Kidney epithelial cell (primary cell): ENCODE data around the gene BPIFA1. TPM values are rescaled to one million over a fixed set of nuclear protein-coding genes. Genes with fewer than 3 reads are reported as not detected.

Experiments used
- DNase-seq: peaks from one replicate; pipeline ENCODE4 v3.0.0-alpha.2; 2010; ENCODE audit warnings: low read depth
- H3K27me3 ChIP-seq: 2 replicates; pipeline ENCODE4 v1.6.0; 2011; ENCODE audit warnings: low read length; ENCODE audit not compliant: control insufficient read depth, insufficient read depth
- H3K36me3 ChIP-seq: 2 replicates; pipeline ENCODE4 v1.5.1; 2011; ENCODE audit warnings: low read length; ENCODE audit not compliant: control insufficient read depth, insufficient read depth
- H3K4me3 ChIP-seq: 2 replicates; pipeline ENCODE4 v1.5.1; 2011; ENCODE audit warnings: low read depth, mild to moderate bottlenecking, control low read depth, low read length
- total RNA-seq: library from RNA; depleted of rRNA; stranded (reverse); fragments of >200 nt; gene quantifications from 2 replicates; pipeline ENCODE4 v1.2.3, GENCODE V29; 2015
- TF ChIP-seq, protein P1 (sequence below): IDR thresholded peaks from 2 replicates; pipeline ENCODE4 v1.5.1; 2011; ENCODE audit warnings: mild to moderate bottlenecking, moderate library complexity, low read length, control low read depth, inconsistent platforms; ENCODE audit not compliant: insufficient read depth, poor library complexity, severe bottlenecking

BPIFA1 gene
- total RNA-seq, 1 donor from 2014 or later: not detected

GRCh38 chr20:33250666-33251065 lies 14.9 kb downstream of the BPIFA1 start:
- Histone ChIP-seq H3K4me3 (no peak overlapping the region), H3K36me3 (no peaks in the 10 kb centered on the region), H3K27me3 (no peaks in the 10 kb centered on the region)
- TF ChIP-seq, protein P1, sequence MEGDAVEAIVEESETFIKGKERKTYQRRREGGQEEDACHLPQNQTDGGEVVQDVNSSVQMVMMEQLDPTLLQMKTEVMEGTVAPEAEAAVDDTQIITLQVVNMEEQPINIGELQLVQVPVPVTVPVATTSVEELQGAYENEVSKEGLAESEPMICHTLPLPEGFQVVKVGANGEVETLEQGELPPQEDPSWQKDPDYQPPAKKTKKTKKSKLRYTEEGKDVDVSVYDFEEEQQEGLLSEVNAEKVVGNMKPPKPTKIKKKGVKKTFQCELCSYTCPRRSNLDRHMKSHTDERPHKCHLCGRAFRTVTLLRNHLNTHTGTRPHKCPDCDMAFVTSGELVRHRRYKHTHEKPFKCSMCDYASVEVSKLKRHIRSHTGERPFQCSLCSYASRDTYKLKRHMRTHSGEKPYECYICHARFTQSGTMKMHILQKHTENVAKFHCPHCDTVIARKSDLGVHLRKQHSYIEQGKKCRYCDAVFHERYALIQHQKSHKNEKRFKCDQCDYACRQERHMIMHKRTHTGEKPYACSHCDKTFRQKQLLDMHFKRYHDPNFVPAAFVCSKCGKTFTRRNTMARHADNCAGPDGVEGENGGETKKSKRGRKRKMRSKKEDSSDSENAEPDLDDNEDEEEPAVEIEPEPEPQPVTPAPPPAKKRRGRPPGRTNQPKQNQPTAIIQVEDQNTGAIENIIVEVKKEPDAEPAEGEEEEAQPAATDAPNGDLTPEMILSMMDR: no peak
- DNase-seq: no peak

DNA sequence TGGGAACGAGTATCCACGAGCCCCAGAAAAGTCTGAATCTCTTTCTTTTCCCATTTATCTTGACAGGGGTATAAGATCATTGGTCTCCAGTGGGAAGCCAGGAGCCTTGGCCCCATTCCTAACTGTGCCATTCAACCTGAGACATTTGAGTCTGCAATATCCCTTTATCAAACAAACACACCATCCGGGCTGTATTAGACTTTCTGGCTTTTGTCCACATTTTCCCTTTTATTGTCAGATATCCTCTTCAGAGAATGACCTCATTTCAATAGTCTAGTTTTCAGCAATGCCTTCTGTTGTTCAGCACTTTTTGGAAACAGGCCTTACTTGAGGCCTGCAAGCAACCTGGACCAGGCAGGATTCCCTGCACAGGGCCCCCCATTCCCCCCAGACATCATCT lies 15.7 kb downstream of the BPIFA1 start:
- Histone ChIP-seq H3K36me3 (no peaks in the 10 kb centered on the region), H3K27me3 (no peaks in the 10 kb centered on the region), H3K4me3 (no peak overlapping the region)
- TF ChIP-seq, protein P1: no peak
- DNase-seq: no peak

DNA sequence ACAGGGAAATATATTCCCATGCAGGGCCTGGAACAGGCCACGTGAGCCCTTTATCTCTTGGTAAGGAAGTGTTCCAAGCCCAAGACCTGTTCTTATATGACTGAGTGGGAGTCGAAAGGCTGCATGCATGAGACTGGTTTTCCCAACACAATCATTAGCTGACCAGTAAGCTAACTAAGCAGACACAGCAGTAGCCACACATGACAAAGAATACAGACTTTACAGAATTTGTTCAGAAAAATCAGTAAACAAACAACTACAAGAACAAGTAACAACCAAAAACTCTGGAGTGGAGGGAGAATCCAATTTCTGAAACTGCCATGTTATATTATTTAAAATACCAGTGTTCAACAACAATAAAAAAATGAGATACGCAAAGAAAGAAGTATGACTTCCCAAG lies 16.7 kb downstream of the BPIFA1 start:
- no peak for DNase-seq
- Histone ChIP-seq H3K36me3 (no peaks in the 10 kb centered on the region), H3K27me3 (no peaks in the 10 kb centered on the region), H3K4me3 (no peak overlapping the region)
- TF ChIP-seq, protein P1: no peak

GRCh38 chr20:33255005-33255404 lies 19.2 kb downstream of the BPIFA1 start:
- TF ChIP-seq, protein P1: no peak
- no peak for DNase-seq
- Histone ChIP-seq H3K4me3 (no peak overlapping the region), H3K27me3 (no peaks in the 10 kb centered on the region), H3K36me3 (no peaks in the 10 kb centered on the region)

DNA sequence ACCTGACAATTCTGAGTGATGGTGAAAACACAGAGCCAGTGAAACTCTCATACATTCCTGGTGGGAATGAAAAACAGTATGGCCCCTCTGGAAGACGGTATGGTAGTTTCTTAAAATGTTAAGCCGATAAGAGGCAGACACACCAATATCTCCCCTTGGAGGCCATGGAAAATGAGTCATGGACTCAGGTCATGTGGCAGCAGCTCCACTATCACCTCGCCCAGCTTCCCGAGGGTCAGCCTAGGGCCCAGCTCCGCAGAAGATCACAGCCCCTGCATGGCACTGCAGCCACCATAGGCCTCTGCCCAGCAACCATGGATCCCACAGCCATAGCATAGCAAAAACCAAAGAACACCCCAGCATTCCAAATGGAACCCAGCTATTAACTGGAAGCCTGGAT lies 21.4 kb downstream of the BPIFA1 start:
- TF ChIP-seq, protein P1: no peak
- Histone ChIP-seq H3K36me3 (no peaks in the 10 kb centered on the region), H3K4me3 (no peak overlapping the region), H3K27me3 (no peaks in the 10 kb centered on the region)
- no peak for DNase-seq

DNA sequence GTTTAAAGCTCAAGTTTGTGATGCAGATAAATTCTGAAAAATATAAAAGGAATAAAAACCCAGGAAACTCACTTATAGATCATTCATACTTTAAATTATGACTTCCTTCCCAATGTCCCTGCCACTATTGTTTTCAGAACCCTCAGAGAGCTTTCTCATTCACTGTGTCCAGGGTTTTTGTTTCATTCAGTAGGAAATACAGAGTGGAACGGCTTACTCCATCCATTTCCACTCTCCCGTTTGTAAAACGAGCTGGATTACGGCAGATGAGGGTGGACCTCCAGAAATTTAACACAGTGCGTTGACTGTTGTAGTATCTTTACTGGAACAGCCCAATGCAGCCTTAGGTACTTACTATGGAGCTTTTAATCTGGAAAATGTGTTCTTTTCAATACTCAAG lies 23.6 kb downstream of the BPIFA1 start:
- TF ChIP-seq, protein P1: no peak
- peaks cover 2% of the 10 kb centered on the region for H3K27me3 ChIP-seq
- H3K4me3 ChIP-seq: no peak overlapping the region
- DNase-seq: no peak
- H3K36me3 ChIP-seq: no peaks in the 10 kb centered on the region
